Neutrophil (primary cell): Measurements from ENCODE around the gene FAM78B.

ENCODE experiments used
- H3K27ac ChIP-seq: fragments of 200-600 bp; sonication (generic); 2 replicates; pipeline ENCODE4 v1.5.1; 2016; ENCODE audit warnings: mild to moderate bottlenecking, moderate library complexity
- H3K27me3 ChIP-seq: fragments of 200-600 bp; sonication (generic); 2 replicates; pipeline ENCODE4 v1.6.0; 2016; ENCODE audit warnings: mild to moderate bottlenecking
- H3K36me3 ChIP-seq: fragments of 200-600 bp; sonication (generic); 2 replicates; pipeline ENCODE4 v1.5.1; 2017
- H3K4me1 ChIP-seq, 2 experiments: fragments of 200-600 bp in 1 of 2; sonication (generic) in 1 of 2; 1 replicate in 1 of 2; 2 replicates in 1 of 2; pipeline versions ENCODE4 v1.5.1 to v1.6.1; 2013 to 2016; ENCODE audit warnings: low read depth in 1 of 2, low read length in 1 of 2, mild to moderate bottlenecking in 1 of 2, moderate library complexity in 1 of 2; ENCODE audit not compliant: control insufficient read depth in 1 of 2, insufficient read depth in 1 of 2
- H3K4me3 ChIP-seq, 2 experiments: fragments of 200-600 bp in 1 of 2; sonication (generic) in 1 of 2; 1 replicate in 1 of 2; 2 replicates in 1 of 2; pipeline ENCODE4 v1.5.1; 2013 to 2016; ENCODE audit warnings: low read depth in 1 of 2, low read length in 1 of 2, mild to moderate bottlenecking in 1 of 2, moderate library complexity in 1 of 2
- H3K9me3 ChIP-seq: fragments of 200-600 bp; sonication (generic); 2 replicates; pipeline ENCODE4 v1.5.1; 2016
- CTCF ChIP-seq: fragments of 200-600 bp; sonication (generic); IDR thresholded peaks from 2 replicates; pipeline ENCODE4 v1.5.1; 2016; ENCODE audit warnings: antibody characterized with exemption

The FAM78B gene

GRCh38 chr1:166039436-166040201 is 127.2 kb downstream of the FAM78B start:
- TF ChIP-seq CTCF = no peak
- no peak overlapping the region for H3K27ac ChIP-seq
- no peaks in the 10 kb centered on the region for H3K27me3 ChIP-seq
- H3K9me3 ChIP-seq = no peaks in the 10 kb centered on the region
- H3K4me3 ChIP-seq = no peak overlapping the region
- no peaks in the 10 kb centered on the region for H3K36me3 ChIP-seq
- no peaks in the 10 kb centered on the region for H3K4me1 ChIP-seq

- H3K9me3 ChIP-seq = no peaks in the 10 kb centered on the region
- no peak overlapping the region for H3K4me3 ChIP-seq
- H3K36me3 ChIP-seq = no peaks in the 10 kb centered on the region
- TF ChIP-seq CTCF = no peak
- no peaks in the 10 kb centered on the region for H3K27me3 ChIP-seq
- H3K27ac ChIP-seq = no peak overlapping the region
- H3K4me1 ChIP-seq = no peaks in the 10 kb centered on the region
Measured at GRCh38 chr1:166036092-166036491, 130.7 kb downstream of the FAM78B start.

GRCh38 chr1:166032572-166033371 is 134.0 kb downstream of the FAM78B start:
- TF ChIP-seq CTCF = no peak
- H3K4me3 ChIP-seq = no peak overlapping the region
- no peaks in the 10 kb centered on the region for H3K4me1 ChIP-seq
- H3K36me3 ChIP-seq = no peaks in the 10 kb centered on the region
- H3K27ac ChIP-seq = no peak overlapping the region
- H3K27me3 ChIP-seq = no peaks in the 10 kb centered on the region
- no peaks in the 10 kb centered on the region for H3K9me3 ChIP-seq

GRCh38 chr1:166031932-166032571 is 134.7 kb downstream of the FAM78B start:
- no peaks in the 10 kb centered on the region for H3K36me3 ChIP-seq
- H3K27ac ChIP-seq = no peak overlapping the region
- H3K4me3 ChIP-seq = no peak overlapping the region
- no peaks in the 10 kb centered on the region for H3K4me1 ChIP-seq
- TF ChIP-seq CTCF = no peak
- H3K9me3 ChIP-seq = no peaks in the 10 kb centered on the region
- H3K27me3 ChIP-seq = no peaks in the 10 kb centered on the region

- H3K36me3 ChIP-seq = no peaks in the 10 kb centered on the region
- TF ChIP-seq CTCF = no peak
- H3K27me3 ChIP-seq = no peaks in the 10 kb centered on the region
- H3K4me1 ChIP-seq = no peaks in the 10 kb centered on the region
- H3K27ac ChIP-seq = no peak overlapping the region
- H3K4me3 ChIP-seq = no peak overlapping the region
- H3K9me3 ChIP-seq = no peaks in the 10 kb centered on the region
Measured at GRCh38 chr1:166029196-166029945, 137.4 kb downstream of the FAM78B start.
